MCF 10A (cell line): ENCODE results near the gene DIDO1. TPM values are rescaled to one million over a fixed set of nuclear protein-coding genes. Genes with fewer than 3 reads are reported as not detected.

Experiments
- BruUV-seq: library from RNA; stranded (reverse); fragments of 400-500 nt; replicated peaks from 2 replicates; lab custom pipeline; 2021; lab: Mats Ljungman, UMichigan
- CTCF ChIA-PET: fragments of 300-600 bp; sonication (Branson Sonifier 250); formaldehyde crosslinking; extraction: SDS; loops from one replicate; lab custom pipeline; 2021; ENCODE audit warnings: antibody characterized with exemption, inconsistent platforms; lab: Yijun Ruan, JAX
- POLR2A ChIA-PET: fragments of 300-600, 350-650 bp; sonication (Branson Sonifier 250); formaldehyde crosslinking; extraction: SDS; loops from one replicate; lab custom pipeline; 2020; ENCODE audit warnings: antibody characterized with exemption, inconsistent platforms; lab: Yijun Ruan, JAX
- DNase-seq: peaks from one replicate; pipeline ENCODE4 v3.0.0-alpha.2; 2018; ENCODE audit not compliant: unreplicated experiment
- H3K27ac Mint-ChIP-seq: one replicate; pipeline ENCODE4 v1.8.0; 2022; ENCODE audit warnings: mild to moderate bottlenecking, low read depth, mixed read lengths; ENCODE audit not compliant: unreplicated experiment
- H3K27me3 Mint-ChIP-seq: one replicate; pipeline ENCODE4 v1.8.0; 2022; ENCODE audit warnings: mixed read lengths; ENCODE audit not compliant: insufficient read depth, unreplicated experiment
- H3K36me3 Mint-ChIP-seq: one replicate; pipeline ENCODE4 v1.8.0; 2022; ENCODE audit warnings: mild to moderate bottlenecking, moderate library complexity, mixed read lengths; ENCODE audit not compliant: insufficient read depth, unreplicated experiment
- H3K4me1 Mint-ChIP-seq: one replicate; pipeline ENCODE4 v1.8.0; 2022; ENCODE audit warnings: mixed read lengths; ENCODE audit not compliant: insufficient read depth, unreplicated experiment
- H3K4me3 Mint-ChIP-seq: one replicate; pipeline ENCODE4 v1.8.0; 2022; ENCODE audit warnings: mild to moderate bottlenecking, moderate library complexity, mixed read lengths; ENCODE audit not compliant: unreplicated experiment
- H3K9me3 Mint-ChIP-seq: one replicate; pipeline ENCODE4 v1.8.0; 2022; ENCODE audit warnings: mixed read lengths; ENCODE audit not compliant: unreplicated experiment
- CTCF ChIP-seq: fragments of 200-600 bp; IDR thresholded peaks from one replicate; pipeline ENCODE4 v1.8.0; 2022; ENCODE audit warnings: antibody characterized with exemption, mild to moderate bottlenecking; ENCODE audit not compliant: unreplicated experiment
- intact Hi-C: fragments of 100-400 bp; cut with micrococcal nuclease; formaldehyde crosslinking; loops from 2 replicates; pipeline ENCODE4 v1.14.1; 2022
- total RNA-seq: library from RNA; stranded (reverse); gene quantifications from 2 replicates; pipeline ENCODE4 v1.2.3, GENCODE V29; 2022

The DIDO1 gene
- total RNA-seq, 1 experiment from 2014 or later = 36.8 TPM

- intact Hi-C loops = no loop called here
- POLR2A ChIA-PET = interaction anchor here (0.9 kb wide), 1 partner anchor 20 kb away, joined by 4 read pairs; no protein-coding TSS in a partner anchor
- no peaks in the 10 kb centered on the region for H3K27me3 Mint-ChIP-seq
- no peak overlapping the region for H3K27ac Mint-ChIP-seq
- CTCF ChIA-PET = no interaction called here
- H3K4me1 Mint-ChIP-seq = peaks cover 7% of the 10 kb centered on the region
- DNase-seq = no peak
- BruUV-seq = no TSS peak
- no peak overlapping the region for H3K4me3 Mint-ChIP-seq
- TF ChIP-seq CTCF = no peak
- peaks cover 60% of the 10 kb centered on the region for H3K36me3 Mint-ChIP-seq
- no peaks in the 10 kb centered on the region for H3K9me3 Mint-ChIP-seq
Measured at GRCh38 chr20:62944184-62944583, 17.9 kb upstream of the DIDO1 start.

- CTCF ChIA-PET = interaction anchor here (1.2 kb wide), 1 partner anchor 46 kb away, joined by 3 read pairs; no protein-coding TSS in a partner anchor
- Mint-ChIP-seq H3K27ac (no peak overlapping the region), H3K4me1 (peaks cover 11% of the 10 kb centered on the region), H3K27me3 (no peaks in the 10 kb centered on the region), H3K9me3 (no peaks in the 10 kb centered on the region), H3K4me3 (no peak overlapping the region), H3K36me3 (peaks cover 54% of the 10 kb centered on the region)
- no peak for DNase-seq
- no TSS peak for BruUV-seq
- no peak for TF ChIP-seq CTCF
- intact Hi-C loops = no loop called here
- POLR2A ChIA-PET = no interaction called here
Measured at GRCh38 chr20:62943396-62943795, 17.1 kb upstream of the DIDO1 start.

GRCh38 chr20:62942456-62942855 is 16.2 kb upstream of the DIDO1 start:
- TF ChIP-seq CTCF = no peak
- BruUV-seq = no TSS peak
- H3K4me1 Mint-ChIP-seq = peaks cover 11% of the 10 kb centered on the region
- H3K27me3 Mint-ChIP-seq = no peaks in the 10 kb centered on the region
- peaks cover 54% of the 10 kb centered on the region for H3K36me3 Mint-ChIP-seq
- H3K27ac Mint-ChIP-seq = no peak overlapping the region
- H3K9me3 Mint-ChIP-seq = no peaks in the 10 kb centered on the region
- no peak for DNase-seq
- ChIA-PET CTCF (interaction anchor here (1.2 kb wide), 1 partner anchor 45 kb away, joined by 3 read pairs; no protein-coding TSS in a partner anchor), POLR2A (interaction anchor here (0.7 to 0.9 kb wide), 2 partner anchors 39 to 46 kb away, joined by 3 to 5 read pairs; no protein-coding TSS in a partner anchor)
- no peak overlapping the region for H3K4me3 Mint-ChIP-seq
- intact Hi-C loops = no loop called here

DNA sequence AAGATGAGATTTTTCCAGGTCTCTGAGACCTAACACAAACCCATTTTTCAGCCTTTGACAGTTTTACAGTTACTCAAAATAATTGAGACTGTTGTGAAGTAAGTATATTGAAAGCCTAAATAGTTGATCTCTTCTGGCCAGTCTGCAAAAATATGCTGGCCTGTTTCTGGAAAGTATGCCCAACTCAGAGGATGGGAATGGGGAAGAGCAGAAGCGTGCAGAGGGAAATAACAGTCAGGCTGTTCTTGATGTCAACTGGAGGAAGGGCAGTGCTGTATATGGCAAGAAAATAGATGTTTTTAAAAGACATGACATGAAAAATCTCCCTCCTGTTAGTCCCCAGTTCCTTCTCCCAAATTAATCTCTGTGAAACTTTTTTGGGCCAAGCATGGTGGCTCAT is 15.5 kb upstream of the DIDO1 start:
- H3K4me1 Mint-ChIP-seq = peaks cover 11% of the 10 kb centered on the region
- no peak overlapping the region for H3K27ac Mint-ChIP-seq
- ChIA-PET POLR2A (interaction anchor here (0.7 to 0.9 kb wide), 2 partner anchors 38 to 46 kb away, joined by 3 to 5 read pairs; no protein-coding TSS in a partner anchor), CTCF (interaction anchor here (0.6 kb wide), 1 partner anchor 1038 kb away, joined by 3 read pairs; no protein-coding TSS in a partner anchor)
- H3K36me3 Mint-ChIP-seq = peaks cover 54% of the 10 kb centered on the region
- no peak overlapping the region for H3K4me3 Mint-ChIP-seq
- BruUV-seq = no TSS peak
- H3K9me3 Mint-ChIP-seq = no peaks in the 10 kb centered on the region
- intact Hi-C loops = no loop called here
- DNase-seq = no peak
- no peak for TF ChIP-seq CTCF
- no peaks in the 10 kb centered on the region for H3K27me3 Mint-ChIP-seq
